Epithelial cell of esophagus (primary cell): ENCODE data around the gene CHRDL2.

ENCODE experiments used
- DNase-seq: peaks from one replicate; pipeline ENCODE4 v3.0.0; 2010; ENCODE audit warnings: low read depth
- H3K4me3 ChIP-seq: 2 replicates; pipeline ENCODE4 v1.5.1; 2011; ENCODE audit warnings: mild to moderate bottlenecking, low read length, control low read depth
- TF ChIP-seq, protein P1 (sequence below): IDR thresholded peaks from 2 replicates; pipeline ENCODE4 v1.5.1; 2011; ENCODE audit warnings: low read depth, mild to moderate bottlenecking, low read length, control low read depth, inconsistent platforms; ENCODE audit not compliant: insufficient read depth; ENCODE audit errors: missing control alignments

Gene CHRDL2

DNA sequence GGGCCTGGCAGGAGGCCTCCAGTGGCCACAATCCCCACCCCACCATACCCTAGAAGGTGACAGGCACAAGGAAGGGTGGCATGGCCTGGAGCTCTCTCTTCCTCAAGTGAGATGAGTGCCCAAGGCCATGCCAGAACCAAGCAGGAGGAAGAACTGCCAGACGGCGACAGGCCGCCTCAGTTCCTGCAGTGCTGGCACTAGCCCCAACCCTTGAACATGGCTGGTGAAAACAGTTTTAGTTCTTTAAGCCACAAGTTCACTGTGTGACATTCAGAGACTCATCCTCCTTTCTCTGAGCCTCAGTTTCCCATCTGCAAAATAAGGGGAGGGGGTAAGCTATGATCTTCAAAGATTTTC, 9.8 kb downstream of the CHRDL2 start:
- TF ChIP-seq, protein P1, sequence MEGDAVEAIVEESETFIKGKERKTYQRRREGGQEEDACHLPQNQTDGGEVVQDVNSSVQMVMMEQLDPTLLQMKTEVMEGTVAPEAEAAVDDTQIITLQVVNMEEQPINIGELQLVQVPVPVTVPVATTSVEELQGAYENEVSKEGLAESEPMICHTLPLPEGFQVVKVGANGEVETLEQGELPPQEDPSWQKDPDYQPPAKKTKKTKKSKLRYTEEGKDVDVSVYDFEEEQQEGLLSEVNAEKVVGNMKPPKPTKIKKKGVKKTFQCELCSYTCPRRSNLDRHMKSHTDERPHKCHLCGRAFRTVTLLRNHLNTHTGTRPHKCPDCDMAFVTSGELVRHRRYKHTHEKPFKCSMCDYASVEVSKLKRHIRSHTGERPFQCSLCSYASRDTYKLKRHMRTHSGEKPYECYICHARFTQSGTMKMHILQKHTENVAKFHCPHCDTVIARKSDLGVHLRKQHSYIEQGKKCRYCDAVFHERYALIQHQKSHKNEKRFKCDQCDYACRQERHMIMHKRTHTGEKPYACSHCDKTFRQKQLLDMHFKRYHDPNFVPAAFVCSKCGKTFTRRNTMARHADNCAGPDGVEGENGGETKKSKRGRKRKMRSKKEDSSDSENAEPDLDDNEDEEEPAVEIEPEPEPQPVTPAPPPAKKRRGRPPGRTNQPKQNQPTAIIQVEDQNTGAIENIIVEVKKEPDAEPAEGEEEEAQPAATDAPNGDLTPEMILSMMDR = no peak
- no peak overlapping the region for H3K4me3 ChIP-seq
- no peak for DNase-seq

DNA sequence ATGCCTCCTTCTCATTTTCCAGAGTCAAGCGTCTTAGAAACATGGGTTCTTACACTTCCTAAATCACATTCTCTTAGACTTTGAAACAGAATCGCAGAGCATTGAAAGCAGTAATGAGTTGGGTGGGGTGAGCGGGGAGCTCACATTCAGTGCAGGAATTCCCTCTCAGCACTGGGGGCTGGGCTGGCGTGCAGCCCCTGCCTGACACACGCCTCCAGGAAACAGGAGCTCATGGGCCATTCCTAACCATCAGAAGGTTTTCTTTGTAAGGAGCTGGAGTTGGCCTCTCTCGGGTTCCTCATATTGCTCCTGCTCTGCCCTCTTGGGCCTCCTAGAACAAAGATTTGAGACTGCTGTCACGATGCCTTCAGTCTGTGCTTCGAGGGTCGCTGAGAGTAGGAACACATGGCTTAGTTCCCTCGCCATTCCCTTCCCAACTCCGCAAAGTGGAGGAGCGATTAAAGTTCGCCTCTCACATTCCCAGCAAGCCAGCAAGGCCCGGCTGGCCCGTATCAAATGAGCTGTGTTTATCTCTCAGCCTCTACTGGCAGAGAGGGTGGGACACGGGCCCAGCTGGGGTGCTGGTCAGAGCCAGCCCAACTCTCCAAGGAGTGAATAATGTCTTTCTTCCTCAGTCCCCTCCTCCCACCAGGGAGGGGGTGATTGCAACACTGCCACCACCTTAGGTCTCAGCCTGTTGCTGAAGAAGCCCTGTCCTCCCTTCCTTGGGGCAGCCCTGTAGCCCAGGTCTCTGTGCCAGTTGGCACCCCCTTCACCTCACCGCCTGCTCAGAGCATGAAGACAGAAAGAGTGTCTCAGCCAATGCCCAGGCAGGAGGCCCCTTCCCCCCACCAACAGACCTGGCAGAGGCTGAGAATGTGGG, 10.4 kb downstream of the CHRDL2 start:
- TF ChIP-seq, protein P1 = no peak
- no peak overlapping the region for H3K4me3 ChIP-seq
- DNase-seq = peak; percentile 7

DNA sequence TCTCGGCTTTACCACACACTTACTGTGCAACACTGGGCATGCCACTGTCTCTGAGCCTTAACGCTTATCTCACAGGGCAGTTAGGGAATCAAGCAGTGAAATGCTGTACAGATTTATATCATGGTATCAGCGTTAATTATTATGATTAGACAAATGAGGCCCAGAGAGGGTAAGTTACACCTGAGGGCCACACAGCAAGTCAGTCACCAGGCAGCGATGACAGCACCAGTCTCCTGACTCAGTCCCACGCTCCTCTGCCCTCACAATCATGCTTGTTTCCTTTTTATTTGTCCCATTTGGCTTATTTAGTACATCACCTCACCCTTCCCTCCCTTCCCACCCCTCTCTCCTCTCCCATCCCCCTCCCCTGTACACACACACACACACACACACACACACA, 12.2 kb downstream of the CHRDL2 start:
- TF ChIP-seq, protein P1 = no peak
- DNase-seq = no peak
- H3K4me3 ChIP-seq = no peak overlapping the region

DNA sequence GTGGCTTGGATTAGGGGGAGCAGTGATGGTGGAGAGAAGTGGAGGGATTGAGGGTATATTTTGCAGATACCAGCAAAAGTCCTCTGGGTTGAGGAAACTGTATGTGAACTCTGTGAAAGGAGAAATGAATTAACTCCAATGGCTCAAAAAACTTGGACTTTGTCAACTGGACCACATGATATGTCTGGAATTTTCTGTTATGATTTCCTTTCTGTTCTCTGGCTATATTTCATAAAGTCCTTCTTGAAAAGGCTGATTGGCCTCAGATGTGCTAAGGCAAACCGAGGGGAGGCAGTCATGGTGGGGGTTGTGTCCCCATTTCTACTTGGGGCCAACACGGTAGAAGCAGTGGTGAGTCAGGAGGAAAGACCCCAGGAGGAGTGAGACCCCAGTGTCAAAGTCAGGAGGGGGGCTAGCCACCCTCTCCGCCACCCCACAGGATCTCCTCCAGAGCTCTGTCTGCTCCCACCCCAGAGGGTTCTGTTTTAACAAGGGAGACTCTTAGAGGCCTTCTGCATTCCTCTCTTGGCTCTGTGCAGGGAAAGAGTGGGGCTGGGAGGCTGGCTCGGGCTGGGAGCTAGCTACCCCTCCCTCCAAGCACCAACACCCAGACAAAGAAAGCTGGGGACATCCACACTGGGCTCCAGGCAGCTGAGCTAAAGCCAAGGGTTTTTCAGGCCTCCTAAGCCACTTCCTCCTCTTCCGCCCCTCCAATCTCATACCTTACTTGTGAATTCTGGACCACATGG, 13.8 kb downstream of the CHRDL2 start:
- no peak overlapping the region for H3K4me3 ChIP-seq
- TF ChIP-seq, protein P1 = no peak
- DNase-seq = no peak

DNA sequence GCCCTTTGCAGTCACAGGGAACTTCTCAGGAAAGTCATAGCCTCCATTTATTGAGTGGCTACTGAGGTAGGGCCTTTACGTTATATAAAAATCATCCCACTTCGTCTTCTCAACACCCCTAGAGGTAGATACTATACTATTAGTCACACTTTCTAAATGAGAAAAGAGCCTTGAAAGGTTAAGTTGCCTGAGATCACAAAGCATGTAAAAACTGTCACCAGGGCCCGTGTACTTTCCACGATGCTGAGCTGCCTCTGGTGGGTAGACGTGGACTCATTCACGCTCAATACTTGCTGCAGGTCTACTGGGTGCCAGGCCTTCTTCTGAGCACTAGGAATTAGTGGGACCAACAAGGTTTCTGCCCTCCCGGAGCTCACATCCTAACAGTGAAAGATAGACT, 16.3 kb downstream of the CHRDL2 start:
- TF ChIP-seq, protein P1 = no peak
- no peak overlapping the region for H3K4me3 ChIP-seq
- DNase-seq = no peak

- no peak for DNase-seq
- TF ChIP-seq, protein P1 = no peak
- no peak overlapping the region for H3K4me3 ChIP-seq
These were observed 17.5 kb downstream of the CHRDL2 start for GRCh38 chr11:74713686-74714085.
